Tibial artery (tissue), 4 donors: Measurements from ENCODE around the gene ZBTB46.

Experiments
- DNase-seq, 2 donors: peaks; one replicate each; pipeline ENCODE4 v3.0.0-alpha.2; 2019
- H3K27ac ChIP-seq, 2 donors: fragments of 200-600 bp; sonication (generic) in 1 of 2; 1 replicate in 1 of 2; 2 replicates in 1 of 2; pipeline ENCODE4 v1.5.1; 2018 to 2019; ENCODE audit warnings: mild to moderate bottlenecking in 1 of 2
- H3K27me3 ChIP-seq, 2 donors: fragments of 200-600 bp; sonication (generic) in 1 of 2; one replicate each; pipeline versions ENCODE4 v1.5.1 to v1.6.0; 2016 to 2019
- H3K36me3 ChIP-seq, 3 donors: fragments of 200-600 bp; sonication (generic) in 2 of 3; one replicate each; pipeline ENCODE4 v1.5.1; 2016 to 2019; ENCODE audit warnings: mild to moderate bottlenecking in 2 of 3
- H3K4me1 ChIP-seq, 4 donors: fragments of 200-600 bp; sonication (generic) in 2 of 4; 1 replicate in 3 of 4; 2 replicates in 1 of 4; pipeline ENCODE4 v1.5.1; 2016 to 2019
- H3K4me3 ChIP-seq, 2 donors: fragments of 200-600 bp; sonication (generic) in 1 of 2; 1 replicate in 1 of 2; 2 replicates in 1 of 2; pipeline ENCODE4 v1.5.1; 2018 to 2019; ENCODE audit warnings: mild to moderate bottlenecking in 2 of 2
- H3K9me3 ChIP-seq, 3 donors: fragments of 200-600 bp; sonication (generic) in 1 of 3; one replicate each; pipeline ENCODE4 v1.5.1; 2016 to 2019
- intact Hi-C: fragments of 100-400 bp; cut with DNase I; formaldehyde crosslinking; loops from one replicate; pipeline ENCODE4 v1.15.0; 2023; ENCODE audit warnings: low total_unique reads
- TF ChIP-seq, protein P1 (sequence below), 2 experiments: fragments of 200-600 bp in 1 of 2; fragments of 450-650 bp in 1 of 2; IDR thresholded peaks; one replicate each; pipeline ENCODE4 v1.5.1; 2017 to 2019; ENCODE audit warnings: antibody characterized with exemption in 2 of 2, mild to moderate bottlenecking in 1 of 2, moderate library complexity in 1 of 2

Gene ZBTB46

DNA sequence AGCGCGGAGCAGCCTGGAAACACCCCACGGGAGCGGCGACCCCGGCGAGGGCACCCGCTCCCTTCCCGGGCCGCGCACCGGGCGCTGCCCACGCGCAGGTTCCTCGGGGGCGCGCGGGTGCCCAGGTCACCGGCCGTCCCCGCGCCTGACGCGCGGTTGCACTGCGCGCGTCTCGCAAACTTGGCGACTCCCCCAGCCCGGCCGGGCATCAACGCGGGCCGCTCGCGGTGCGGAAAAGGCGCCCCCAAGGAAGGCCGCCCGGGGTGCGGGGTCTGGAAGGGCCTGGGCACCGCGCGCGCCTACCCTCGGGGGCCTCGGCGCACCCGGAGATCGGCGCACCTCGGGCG is 555 bp upstream of the ZBTB46 start:
- H3K4me1 ChIP-seq = peaks cover 0 to 41% (median 30%) of the 10 kb centered on the region in 4 donors
- H3K9me3 ChIP-seq = no peaks in the 10 kb centered on the region
- intact Hi-C loops = no loop called here
- H3K27me3 ChIP-seq = peaks cover 0 to 41% of the 10 kb centered on the region in 2 donors
- H3K4me3 ChIP-seq = peak overlapping the region; percentile 52 to 56
- H3K27ac ChIP-seq = peak overlapping the region in 1 of 2 donors; percentile 20
- H3K36me3 ChIP-seq = no peaks in the 10 kb centered on the region
- TF ChIP-seq, protein P1, sequence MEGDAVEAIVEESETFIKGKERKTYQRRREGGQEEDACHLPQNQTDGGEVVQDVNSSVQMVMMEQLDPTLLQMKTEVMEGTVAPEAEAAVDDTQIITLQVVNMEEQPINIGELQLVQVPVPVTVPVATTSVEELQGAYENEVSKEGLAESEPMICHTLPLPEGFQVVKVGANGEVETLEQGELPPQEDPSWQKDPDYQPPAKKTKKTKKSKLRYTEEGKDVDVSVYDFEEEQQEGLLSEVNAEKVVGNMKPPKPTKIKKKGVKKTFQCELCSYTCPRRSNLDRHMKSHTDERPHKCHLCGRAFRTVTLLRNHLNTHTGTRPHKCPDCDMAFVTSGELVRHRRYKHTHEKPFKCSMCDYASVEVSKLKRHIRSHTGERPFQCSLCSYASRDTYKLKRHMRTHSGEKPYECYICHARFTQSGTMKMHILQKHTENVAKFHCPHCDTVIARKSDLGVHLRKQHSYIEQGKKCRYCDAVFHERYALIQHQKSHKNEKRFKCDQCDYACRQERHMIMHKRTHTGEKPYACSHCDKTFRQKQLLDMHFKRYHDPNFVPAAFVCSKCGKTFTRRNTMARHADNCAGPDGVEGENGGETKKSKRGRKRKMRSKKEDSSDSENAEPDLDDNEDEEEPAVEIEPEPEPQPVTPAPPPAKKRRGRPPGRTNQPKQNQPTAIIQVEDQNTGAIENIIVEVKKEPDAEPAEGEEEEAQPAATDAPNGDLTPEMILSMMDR (IDR thresholded peaks at IDR 0.05) = no peak
- no peak for DNase-seq

DNA sequence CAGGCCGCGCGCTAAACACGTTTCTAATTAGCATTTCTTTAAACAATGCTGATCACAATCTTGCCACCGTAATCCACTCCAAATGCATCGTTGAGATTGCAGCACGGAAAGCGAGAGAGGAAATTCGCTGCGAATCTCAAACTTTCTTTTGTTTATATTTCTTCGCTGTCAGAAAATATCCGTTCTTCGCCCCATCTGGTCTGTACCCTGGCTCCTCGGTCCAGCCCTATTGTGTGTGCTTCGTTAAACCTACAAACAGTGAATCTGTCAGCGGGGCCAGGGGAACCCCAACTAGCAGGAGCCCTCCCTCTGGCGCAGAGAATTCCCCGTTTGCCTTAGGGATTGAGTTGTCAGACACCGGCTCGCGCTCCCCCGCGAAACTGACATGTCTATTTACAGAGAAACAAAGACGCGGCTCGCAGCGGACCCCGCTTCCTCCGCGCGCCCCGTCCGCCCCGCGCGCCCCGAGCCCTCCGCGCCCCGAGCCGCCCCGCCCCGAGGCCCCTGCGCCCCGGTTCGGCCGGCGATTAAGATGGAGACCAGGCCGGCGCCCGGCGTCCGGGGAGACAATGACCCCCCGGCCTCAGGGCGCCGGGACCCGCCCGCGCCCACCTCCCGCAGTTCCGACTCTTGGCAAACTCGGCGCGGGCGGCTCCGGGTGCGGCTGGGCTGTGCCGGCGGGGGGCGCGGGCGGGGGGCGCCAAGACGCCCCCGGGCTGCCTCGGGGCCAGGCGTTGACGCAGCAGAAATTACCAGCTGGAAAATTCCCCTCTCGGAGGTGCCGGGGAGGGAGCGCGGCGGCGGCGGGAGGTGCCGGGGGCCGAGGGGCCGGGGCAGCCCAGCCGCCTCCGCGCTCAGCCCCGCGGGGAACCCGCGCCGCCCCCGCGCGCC is 874 bp downstream of the ZBTB46 start:
- H3K4me1 ChIP-seq = peaks cover 0 to 37% (median 28%) of the 10 kb centered on the region in 4 donors
- H3K4me3 ChIP-seq = peak overlapping the region; percentile 56 to 59
- no peaks in the 10 kb centered on the region for H3K9me3 ChIP-seq
- TF ChIP-seq, protein P1 (IDR thresholded peaks at IDR 0.05) = no peak
- DNase-seq = no peak
- peak overlapping the region; percentile 1 to 14 for H3K27ac ChIP-seq
- intact Hi-C loops = no loop called here
- H3K27me3 ChIP-seq = peaks cover 0 to 47% of the 10 kb centered on the region in 2 donors
- H3K36me3 ChIP-seq = no peaks in the 10 kb centered on the region

DNA sequence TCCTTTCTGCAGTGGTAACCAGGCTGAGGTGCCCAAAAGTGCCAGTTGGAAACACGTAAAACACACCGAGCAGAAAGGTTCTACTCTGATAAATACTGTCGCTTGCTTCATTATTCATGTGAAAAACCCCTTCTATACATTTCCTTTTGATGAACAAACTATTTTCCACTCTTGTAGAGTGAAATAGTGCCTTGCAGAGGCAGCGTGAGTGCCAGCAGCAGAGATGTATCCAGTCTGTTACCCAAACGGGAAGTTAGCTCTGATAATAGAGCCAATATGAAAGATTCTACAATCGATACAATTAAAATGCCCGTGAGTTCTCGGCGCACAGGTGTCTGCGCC is 1.5 kb downstream of the ZBTB46 start:
- no peak overlapping the region for H3K27ac ChIP-seq
- peaks cover 0 to 47% of the 10 kb centered on the region in 2 donors for H3K27me3 ChIP-seq
- no peaks in the 10 kb centered on the region for H3K9me3 ChIP-seq
- no peaks in the 10 kb centered on the region for H3K36me3 ChIP-seq
- H3K4me1 ChIP-seq = peaks cover 0 to 31% (median 25%) of the 10 kb centered on the region in 4 donors
- TF ChIP-seq, protein P1 (IDR thresholded peaks at IDR 0.05) = no peak
- H3K4me3 ChIP-seq = peak overlapping the region; percentile 56 to 59
- intact Hi-C loops = no loop called here
- DNase-seq = no peak

DNA sequence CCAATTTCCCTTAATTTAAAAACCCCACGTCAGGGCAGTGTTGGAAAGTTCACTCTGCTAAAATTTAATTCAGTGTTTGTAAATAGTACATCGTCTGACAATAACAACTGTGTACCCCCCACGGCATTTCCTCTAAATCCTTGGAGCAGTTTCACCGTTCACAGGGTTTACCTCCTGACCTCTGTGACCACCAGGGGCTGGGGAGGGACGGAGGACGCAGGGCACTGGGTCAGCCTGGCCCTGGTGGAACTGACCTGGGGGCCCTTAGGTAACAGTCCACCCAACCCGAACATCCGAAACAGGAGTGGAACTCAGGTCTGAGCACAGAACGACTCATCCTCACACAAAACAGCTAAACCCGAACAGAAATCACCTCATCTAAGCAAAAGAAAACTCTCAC is 2.1 kb downstream of the ZBTB46 start:
- no peak overlapping the region for H3K27ac ChIP-seq
- H3K36me3 ChIP-seq = no peaks in the 10 kb centered on the region
- peaks cover 0 to 47% of the 10 kb centered on the region in 2 donors for H3K27me3 ChIP-seq
- H3K9me3 ChIP-seq = no peaks in the 10 kb centered on the region
- no peak for DNase-seq
- H3K4me3 ChIP-seq = no peak overlapping the region
- intact Hi-C loops = no loop called here
- TF ChIP-seq, protein P1 (IDR thresholded peaks at IDR 0.05) = no peak
- H3K4me1 ChIP-seq = peaks cover 0 to 25% (median 19%) of the 10 kb centered on the region in 4 donors

DNA sequence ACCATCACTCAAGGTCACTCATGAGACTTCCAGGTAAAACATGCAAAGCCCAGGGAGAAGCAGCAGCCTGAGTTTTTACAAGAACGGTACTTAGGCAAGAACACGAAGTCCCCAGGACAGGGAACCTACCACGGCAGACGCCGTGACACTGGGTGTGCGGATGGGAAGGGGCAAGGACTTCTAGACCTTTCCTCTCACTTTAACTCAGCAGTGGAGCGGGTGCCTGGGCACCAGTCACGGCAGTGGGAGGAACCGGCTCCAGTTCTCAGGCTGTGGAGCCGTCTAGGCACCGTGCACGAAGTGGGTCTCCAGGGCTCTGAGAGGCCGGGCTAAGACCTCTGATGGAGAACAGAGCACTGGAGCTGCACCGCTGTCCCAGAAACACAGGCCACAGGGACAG is 2.5 kb downstream of the ZBTB46 start:
- Histone ChIP-seq H3K9me3 (no peaks in the 10 kb centered on the region), H3K27me3 (peaks cover 0 to 47% of the 10 kb centered on the region in 2 donors), H3K27ac (no peak overlapping the region), H3K4me3 (no peak overlapping the region), H3K4me1 (peaks cover 0 to 21% (median 18%) of the 10 kb centered on the region in 4 donors), H3K36me3 (no peaks in the 10 kb centered on the region)
- intact Hi-C loops = no loop called here
- TF ChIP-seq, protein P1 (IDR thresholded peaks at IDR 0.05) = no peak
- no peak for DNase-seq
